HepG2 (cell line): ENCODE measurements around the gene PCGF2. TPM values are rescaled to one million over a fixed set of nuclear protein-coding genes. Genes with fewer than 3 reads are reported as not detected.
A peak's percentile ranks its signal among the peaks of the same experiment; 100 is the strongest.

Experiments used
- HNF4A ChIP-seq: sonication (generic); formaldehyde crosslinking; IDR thresholded peaks from 2 replicates; pipeline ENCODE4 v1.4.0; 2020; ENCODE audit warnings: missing genetic modification reagents
- HNRNPUL1 ChIP-seq: fragments of 200-400 bp; formaldehyde crosslinking; IDR thresholded peaks from 2 replicates; pipeline ENCODE4 v1.6.1; 2017; ENCODE audit warnings: low read depth, mild to moderate bottlenecking, low read length, moderate library complexity
- KDM5A ChIP-seq: fragments of 200-600 bp; sonication (generic); IDR thresholded peaks from 2 replicates; pipeline ENCODE4 v1.7.0; 2018; ENCODE audit warnings: antibody characterized with exemption, mild to moderate bottlenecking, low read length, borderline replicate concordance
- NKX3-1 ChIP-seq: sonication (generic); formaldehyde crosslinking; IDR thresholded peaks from 2 replicates; pipeline ENCODE4 v1.5.0; 2020; ENCODE audit warnings: missing genetic modification reagents
- PRPF4 ChIP-seq: fragments of 200-400 bp; formaldehyde crosslinking; IDR thresholded peaks from 2 replicates; pipeline ENCODE4 v1.6.1; 2016; ENCODE audit warnings: low read length, low read depth; ENCODE audit not compliant: poor library complexity, severe bottlenecking
- RERE ChIP-seq: IDR thresholded peaks from 2 replicates; pipeline ENCODE4 v1.6.1; 2016; ENCODE audit warnings: low read depth, missing genetic modification reagents, missing compliant biosample characterization
- REST ChIP-seq, 2 experiments: IDR thresholded peaks; 2 replicates each; pipeline ENCODE4 v1.6.1; 2011 to 2012; ENCODE audit warnings: low read length in 2 of 2, borderline replicate concordance in 1 of 2, low read depth in 1 of 2, mild to moderate bottlenecking in 1 of 2, moderate library complexity in 1 of 2
- SMAD9 ChIP-seq: sonication (generic); formaldehyde crosslinking; IDR thresholded peaks from 2 replicates; pipeline ENCODE4 v1.5.1; 2020; ENCODE audit warnings: mild to moderate bottlenecking, missing genetic modification reagents
- SRSF1 ChIP-seq: fragments of 200-400 bp; formaldehyde crosslinking; optimal IDR thresholded peaks from 2 replicates; pipeline ENCODE3; 2017; ENCODE audit warnings: mild to moderate bottlenecking, low read depth, low read length, moderate library complexity
- SRSF9 ChIP-seq: fragments of 200-400 bp; formaldehyde crosslinking; IDR thresholded peaks from 2 replicates; pipeline ENCODE4 v1.6.1; 2018; ENCODE audit warnings: borderline replicate concordance, mild to moderate bottlenecking, low read depth, low read length; ENCODE audit not compliant: insufficient read depth, poor library complexity, severe bottlenecking
- ZBTB46 ChIP-seq: sonication (generic); formaldehyde crosslinking; IDR thresholded peaks from 2 replicates; pipeline ENCODE4 v1.4.0; 2020; ENCODE audit warnings: mild to moderate bottlenecking, missing genetic modification reagents, borderline replicate concordance
- ZFAT ChIP-seq: sonication (generic); formaldehyde crosslinking; conservative IDR thresholded peaks from 2 replicates; pipeline ENCODE4 v1.8.1; 2023; ENCODE audit warnings: missing genetic modification reagents, inconsistent platforms
- polyA plus RNA-seq, 8 experiments: library from polyadenylated mRNA; depleted of rRNA in 3 of 8; stranded (reverse) in 7 of 8; unstranded in 1 of 8; fragments of >200 nt; fragmentation: Illumina TruSeq in 4 of 8; extraction: Trizol in 4 of 8; gene quantifications; 2 replicates each; pipeline versions ENCODE4 v1.2.1 to v1.2.3, GENCODE V29; 2011 to 2016; ENCODE audit warnings: low read depth in 4 of 8, missing spikeins in 1 of 8, mixed read lengths in 1 of 8; ENCODE audit not compliant: insufficient read depth in 1 of 8
- total RNA-seq, 5 experiments: library from RNA; depleted of rRNA; stranded (reverse); fragments of >200 nt; fragmentation: Illumina TruSeq; extraction: Trizol; gene quantifications; 2 replicates each; pipeline ENCODE4 v1.2.3, GENCODE V29; 2016; ENCODE audit warnings: low read depth in 1 of 5

The PCGF2 gene
- total and polyA plus RNA-seq, 2 of the 13 experiments (the other 11 are each of a cell fraction or from before 2014, with no cell fraction given), result 11.6 to 29.4 TPM

- no peak for TF ChIP-seq KDM5A
- TF ChIP-seq REST (IDR thresholded peaks at IDR 0.05; ENCODE audit: borderline replicate concordance in 1 of 2, low read depth in 1 of 2, low read length in 2 of 2), result peak in 1 of 2 experiments; percentile 33; a peak in 1 of 4 replicates
- TF ChIP-seq SMAD9 (CRISPR knock-in tag), result no peak; the same call in 1 of the 2 replicates
- no peak for TF ChIP-seq SRSF1
- 0 out of 2 replicates have a peak, but pooled peaks have one; percentile 32 for TF ChIP-seq RERE (CRISPR knock-in tag)
- TF ChIP-seq ZFAT, result no peak
- TF ChIP-seq PRPF4, result no peak
- no peak for TF ChIP-seq ZBTB46 (CRISPR knock-in tag)
- TF ChIP-seq HNRNPUL1, result no peak
- peak; percentile 27; the same call in 1 of the 2 replicates for TF ChIP-seq HNF4A
- TF ChIP-seq SRSF9, result no peak
- no peak for TF ChIP-seq NKX3-1 (CRISPR knock-in tag)
- TF ChIP-seq, all 625 proteins: peak for 336
Observed at GRCh38 chr17:38702166-38702915, 45.8 kb downstream of the PCGF2 start (continued).
